Measurements from ENCODE around the gene HEPACAM2. TPM values are rescaled to one million over a fixed set of nuclear protein-coding genes. Genes with fewer than 3 reads are reported as not detected.

The HEPACAM2 gene
- total RNA-seq, 1 experiment from 2014 or later, result 0.30 TPM

DNA sequence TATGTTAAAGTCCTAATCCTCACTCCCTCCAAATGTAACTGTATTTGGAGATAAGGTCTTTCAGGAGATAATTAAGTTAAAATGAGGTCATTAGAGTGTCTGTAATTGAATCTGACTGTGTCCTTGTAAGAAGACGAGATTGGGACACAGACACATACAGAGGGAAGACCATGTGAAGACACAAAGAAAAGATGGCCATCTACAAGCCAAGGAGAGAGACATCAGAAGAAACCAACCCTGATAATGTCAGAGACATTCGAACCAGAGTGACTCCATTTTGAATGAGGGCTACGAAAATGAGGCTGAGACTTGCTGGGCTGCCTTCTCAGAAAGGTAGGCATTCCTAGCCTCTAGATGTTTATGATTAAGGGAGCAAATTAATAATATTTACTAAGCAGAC is 77.5 kb downstream of the HEPACAM2 start:
- Histone ChIP-seq H3K27me3 (ENCODE audit: low read length) (no peaks in the 10 kb centered on the region), H3K4me3 (ENCODE audit: low read length) (peak overlapping the region; percentile 68; the same call in 1 of the 2 replicates), H3K9me2 (replicated peaks; ENCODE audit: insufficient read depth, low read length) (no peaks in the 10 kb centered on the region), H3K79me2 (ENCODE audit: low read length) (no peaks in the 10 kb centered on the region), H3K4me2 (ENCODE audit: low read depth, low read length, poor library complexity, severe bottlenecking) (peak overlapping the region; percentile 77), H3K36me3 (ENCODE audit: insufficient read depth, low read length) (no peaks in the 10 kb centered on the region), H4K20me1 (ENCODE audit: insufficient read depth, low read depth, low read length) (no peaks in the 10 kb centered on the region), H3K9ac (ENCODE audit: low read length) (peak overlapping the region; percentile 68), H2AFZ (ENCODE audit: low read length) (peak overlapping the region; percentile 98), H3K27ac (ENCODE audit: low read length) (peak overlapping the region; percentile 60; the same call in 1 of the 2 replicates), H3K4me1 (ENCODE audit: low read length) (peaks cover 53% of the 10 kb centered on the region), H3K9me3 (ENCODE audit: low read length) (no peaks in the 10 kb centered on the region)
- DNase-seq, result no peak

DNA sequence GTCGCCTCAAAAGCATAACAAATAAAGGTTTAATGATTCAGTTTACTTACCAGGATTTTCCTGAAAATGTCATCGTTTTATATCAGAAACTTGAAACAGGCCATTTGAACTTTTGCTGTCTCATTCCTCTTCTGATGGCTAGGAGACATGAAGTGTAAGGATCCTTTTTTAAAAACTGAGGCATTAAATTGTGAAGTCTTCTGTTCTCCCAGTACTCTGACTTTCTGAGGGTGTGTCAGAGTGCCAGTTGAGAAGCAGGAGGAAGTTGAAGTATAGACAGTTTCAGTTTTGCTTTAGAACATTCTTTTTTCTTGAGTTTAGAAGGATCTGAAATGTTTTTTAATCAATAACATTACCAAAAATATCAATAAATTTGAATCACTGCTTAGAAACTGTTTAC is 78.1 kb downstream of the HEPACAM2 start, which contains the start of gene SAMD9L:
SAMD9L (minus strand) TSS at position 242 of the 400 bp plus-strand sequence. CDS start 12,414 bp downstream, outside the sequence.
- Histone ChIP-seq H3K79me2 (ENCODE audit: low read length) (no peaks in the 10 kb centered on the region), H3K27me3 (ENCODE audit: low read length) (no peaks in the 10 kb centered on the region), H3K27ac (ENCODE audit: low read length) (peak within 1 kb of the TSS; percentile 60), H3K9ac (ENCODE audit: low read length) (peak within 1 kb of the TSS; percentile 68), H3K4me1 (ENCODE audit: low read length) (peaks cover 53% of the 10 kb centered on the region), H3K9me3 (ENCODE audit: low read length) (no peaks in the 10 kb centered on the region), H2AFZ (ENCODE audit: low read length) (peak within 1 kb of the TSS; percentile 98), H3K4me3 (ENCODE audit: low read length) (peak within 1 kb of the TSS; percentile 68), H3K9me2 (replicated peaks; ENCODE audit: insufficient read depth, low read length) (no peaks in the 10 kb centered on the region), H4K20me1 (ENCODE audit: insufficient read depth, low read depth, low read length) (no peaks in the 10 kb centered on the region), H3K36me3 (ENCODE audit: insufficient read depth, low read length) (no peaks in the 10 kb centered on the region), H3K4me2 (ENCODE audit: low read depth, low read length, poor library complexity, severe bottlenecking) (peak within 1 kb of the TSS; percentile 77)
- DNase-seq, result peak; percentile 65

DNA sequence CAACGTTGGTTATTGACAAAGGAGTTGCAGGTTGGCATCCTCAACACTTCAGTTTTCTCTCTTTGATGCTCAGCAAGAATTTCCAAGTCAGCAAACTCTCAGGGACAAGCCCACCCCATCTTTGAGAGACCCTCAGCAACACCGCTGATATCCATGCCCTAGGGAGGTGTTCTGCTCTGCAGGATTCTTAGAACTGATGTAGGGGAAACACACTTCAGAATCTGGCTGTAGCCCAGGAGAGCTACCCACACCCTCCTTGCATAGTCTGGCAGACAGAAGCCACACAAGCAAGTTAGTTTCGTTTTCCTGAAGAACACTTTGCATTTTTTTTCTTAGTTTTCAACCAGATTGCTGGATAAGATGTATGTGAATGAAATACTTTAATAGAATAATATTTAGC is 78.9 kb downstream of the HEPACAM2 start:
- no peaks in the 10 kb centered on the region for H3K36me3 ChIP-seq (ENCODE audit: insufficient read depth, low read length)
- H3K4me1 ChIP-seq (ENCODE audit: low read length), result peaks cover 53% of the 10 kb centered on the region
- DNase-seq, result peak; percentile 76
- H3K9ac ChIP-seq (ENCODE audit: low read length), result peak overlapping the region; percentile 68
- no peaks in the 10 kb centered on the region for H3K9me3 ChIP-seq (ENCODE audit: low read length)
- no peaks in the 10 kb centered on the region for H3K79me2 ChIP-seq (ENCODE audit: low read length)
- H3K27ac ChIP-seq (ENCODE audit: low read length), result peak overlapping the region; percentile 60
- peak overlapping the region; percentile 98 for H2AFZ ChIP-seq (ENCODE audit: low read length)
- peak overlapping the region; percentile 68 for H3K4me3 ChIP-seq (ENCODE audit: low read length)
- H3K27me3 ChIP-seq (ENCODE audit: low read length), result no peaks in the 10 kb centered on the region
- H4K20me1 ChIP-seq (ENCODE audit: insufficient read depth, low read depth, low read length), result no peaks in the 10 kb centered on the region
- H3K9me2 ChIP-seq (replicated peaks; ENCODE audit: insufficient read depth, low read length), result no peaks in the 10 kb centered on the region
- peak overlapping the region; percentile 77 for H3K4me2 ChIP-seq (ENCODE audit: low read depth, low read length, poor library complexity, severe bottlenecking)

DNA sequence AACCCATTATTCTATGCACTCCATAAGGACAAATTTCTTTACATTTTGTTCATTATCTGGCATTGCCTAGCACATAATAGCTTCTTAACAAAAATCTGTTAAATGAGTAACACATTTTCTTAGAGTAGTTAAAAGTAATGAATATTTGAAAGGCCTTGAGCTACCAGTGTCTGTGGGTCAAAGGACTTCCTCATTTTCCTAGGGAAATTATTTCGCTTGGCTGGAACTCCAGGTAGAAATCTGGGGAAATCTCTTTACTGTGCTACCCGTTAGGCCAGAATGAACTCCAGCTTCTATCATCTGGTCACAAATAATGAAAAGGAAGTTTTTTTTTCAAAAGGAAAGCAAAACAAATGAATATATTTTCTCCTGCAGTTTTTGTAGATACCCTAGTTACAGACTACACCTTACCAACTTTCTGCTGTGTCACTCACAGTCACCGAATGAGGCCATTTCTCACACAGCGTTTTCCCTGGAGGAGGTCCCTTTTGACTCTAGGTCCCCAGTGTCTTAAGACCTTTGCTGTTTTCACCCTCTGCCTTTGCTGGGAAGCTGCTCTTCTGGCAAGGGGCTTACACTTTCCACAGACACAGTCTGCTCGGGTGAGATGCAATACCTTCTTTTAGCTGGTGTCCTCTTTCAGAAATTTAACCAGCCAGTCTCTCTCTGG is 79.7 kb downstream of the HEPACAM2 start:
- H3K27ac ChIP-seq (ENCODE audit: low read length), result peak overlapping the region; percentile 60

GRCh38 chr7:93146036-93146435 is 80.2 kb downstream of the HEPACAM2 start:
- H3K9me2 ChIP-seq (replicated peaks; ENCODE audit: insufficient read depth, low read length), result no peaks in the 10 kb centered on the region
- peak overlapping the region; percentile 60 for H3K27ac ChIP-seq (ENCODE audit: low read length)
- DNase-seq, result no peak
- no peaks in the 10 kb centered on the region for H3K36me3 ChIP-seq (ENCODE audit: insufficient read depth, low read length)
- no peaks in the 10 kb centered on the region for H3K79me2 ChIP-seq (ENCODE audit: low read length)
- H3K27me3 ChIP-seq (ENCODE audit: low read length), result no peaks in the 10 kb centered on the region
- H3K4me3 ChIP-seq (ENCODE audit: low read length), result peak overlapping the region; percentile 68; the same call in 1 of the 2 replicates
- H3K9me3 ChIP-seq (ENCODE audit: low read length), result no peaks in the 10 kb centered on the region
- H3K4me2 ChIP-seq (ENCODE audit: low read depth, low read length, poor library complexity, severe bottlenecking), result peak overlapping the region; percentile 77
- H3K4me1 ChIP-seq (ENCODE audit: low read length), result peaks cover 53% of the 10 kb centered on the region
- peak overlapping the region; percentile 68 for H3K9ac ChIP-seq (ENCODE audit: low read length)
- no peaks in the 10 kb centered on the region for H4K20me1 ChIP-seq (ENCODE audit: insufficient read depth, low read depth, low read length)
- 0 out of 2 replicates have a peak overlapping the region, but pooled peaks have one; percentile 78 for H2AFZ ChIP-seq (ENCODE audit: low read length)

More for the DNA sequence above, 79.7 kb downstream of the HEPACAM2 start:
- Histone ChIP-seq H3K4me3 (ENCODE audit: low read length) (peak overlapping the region; percentile 68), H3K27me3 (ENCODE audit: low read length) (no peaks in the 10 kb centered on the region), H4K20me1 (ENCODE audit: insufficient read depth, low read depth, low read length) (no peaks in the 10 kb centered on the region), H3K4me1 (ENCODE audit: low read length) (peaks cover 53% of the 10 kb centered on the region), H3K36me3 (ENCODE audit: insufficient read depth, low read length) (no peaks in the 10 kb centered on the region), H3K9ac (ENCODE audit: low read length) (peak overlapping the region; percentile 68), H3K9me3 (ENCODE audit: low read length) (no peaks in the 10 kb centered on the region), H2AFZ (ENCODE audit: low read length) (peak overlapping the region; percentile 98), H3K4me2 (ENCODE audit: low read depth, low read length, poor library complexity, severe bottlenecking) (peak overlapping the region; percentile 77), H3K79me2 (ENCODE audit: low read length) (no peaks in the 10 kb centered on the region), H3K9me2 (replicated peaks; ENCODE audit: insufficient read depth, low read length) (no peaks in the 10 kb centered on the region)
- peak; percentile 59 for DNase-seq

DNA sequence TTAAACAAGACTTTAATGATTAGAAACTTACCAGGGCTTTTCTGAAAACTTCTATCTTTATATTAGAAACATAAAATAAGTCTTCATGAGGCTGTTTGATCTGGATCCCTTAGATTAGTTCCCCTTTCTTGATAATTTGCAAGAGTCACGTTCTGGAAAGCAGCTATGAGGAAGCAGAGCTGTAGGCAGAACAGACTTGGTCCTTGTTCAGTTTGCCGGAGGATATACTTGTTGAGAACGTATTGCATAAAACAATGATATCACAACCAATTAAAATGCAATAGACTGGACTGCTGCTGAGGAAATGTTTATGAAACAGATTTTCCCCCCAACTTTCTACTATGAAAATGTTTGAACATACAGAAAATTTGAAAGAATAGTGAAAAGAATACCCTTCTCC is 80.9 kb downstream of the HEPACAM2 start:
- H3K27ac ChIP-seq (ENCODE audit: low read length), result peak overlapping the region; percentile 60
- peak overlapping the region; percentile 68; the same call in 1 of the 2 replicates for H3K9ac ChIP-seq (ENCODE audit: low read length)
- DNase-seq, result peak; percentile 83
- no peaks in the 10 kb centered on the region for H4K20me1 ChIP-seq (ENCODE audit: insufficient read depth, low read depth, low read length)
- peak overlapping the region; percentile 68; the same call in 1 of the 2 replicates for H3K4me3 ChIP-seq (ENCODE audit: low read length)
- H3K4me1 ChIP-seq (ENCODE audit: low read length), result peaks cover 46% of the 10 kb centered on the region
- no peaks in the 10 kb centered on the region for H3K36me3 ChIP-seq (ENCODE audit: insufficient read depth, low read length)
- H3K9me2 ChIP-seq (replicated peaks; ENCODE audit: insufficient read depth, low read length), result no peaks in the 10 kb centered on the region
- no peaks in the 10 kb centered on the region for H3K27me3 ChIP-seq (ENCODE audit: low read length)
- no peaks in the 10 kb centered on the region for H3K9me3 ChIP-seq (ENCODE audit: low read length)
- H3K79me2 ChIP-seq (ENCODE audit: low read length), result no peaks in the 10 kb centered on the region
- H2AFZ ChIP-seq (ENCODE audit: low read length), result peak overlapping the region; percentile 78; the same call in 1 of the 2 replicates
- peak overlapping the region; percentile 77 for H3K4me2 ChIP-seq (ENCODE audit: low read depth, low read length, poor library complexity, severe bottlenecking)

DNA sequence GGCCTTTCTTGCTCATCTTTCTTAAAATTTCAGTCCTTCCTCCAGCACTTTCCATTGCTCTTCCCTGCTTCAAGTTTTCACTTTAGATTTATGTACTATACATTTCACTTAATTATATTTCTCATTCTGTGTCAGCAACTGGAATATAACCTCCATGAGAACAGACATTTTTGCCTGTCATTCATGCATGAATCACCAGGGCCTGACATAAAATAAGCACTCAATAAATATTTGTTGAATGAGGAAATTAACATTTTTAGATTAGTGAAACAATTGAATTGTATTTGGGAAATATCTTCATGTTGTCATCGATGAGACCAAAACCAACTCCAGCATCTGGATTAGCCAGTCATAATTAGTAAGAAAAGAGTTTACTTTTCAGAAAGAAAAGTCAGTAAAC is 84.1 kb downstream of the HEPACAM2 start:
- H3K4me3 ChIP-seq (ENCODE audit: low read length), result no peak overlapping the region
- H3K36me3 ChIP-seq (ENCODE audit: insufficient read depth, low read length), result no peaks in the 10 kb centered on the region
- no peaks in the 10 kb centered on the region for H4K20me1 ChIP-seq (ENCODE audit: insufficient read depth, low read depth, low read length)
- no peaks in the 10 kb centered on the region for H3K9me3 ChIP-seq (ENCODE audit: low read length)
- no peaks in the 10 kb centered on the region for H3K79me2 ChIP-seq (ENCODE audit: low read length)
- H3K9ac ChIP-seq (ENCODE audit: low read length), result no peak overlapping the region
- H3K27me3 ChIP-seq (ENCODE audit: low read length), result no peaks in the 10 kb centered on the region
- no peak for DNase-seq
- no peak overlapping the region for H3K27ac ChIP-seq (ENCODE audit: low read length)
- H3K4me1 ChIP-seq (ENCODE audit: low read length), result peaks cover 27% of the 10 kb centered on the region
- no peak overlapping the region for H2AFZ ChIP-seq (ENCODE audit: low read length)
- H3K4me2 ChIP-seq (ENCODE audit: low read depth, low read length, poor library complexity, severe bottlenecking), result no peak overlapping the region
- H3K9me2 ChIP-seq (replicated peaks; ENCODE audit: insufficient read depth, low read length), result no peaks in the 10 kb centered on the region

DNA sequence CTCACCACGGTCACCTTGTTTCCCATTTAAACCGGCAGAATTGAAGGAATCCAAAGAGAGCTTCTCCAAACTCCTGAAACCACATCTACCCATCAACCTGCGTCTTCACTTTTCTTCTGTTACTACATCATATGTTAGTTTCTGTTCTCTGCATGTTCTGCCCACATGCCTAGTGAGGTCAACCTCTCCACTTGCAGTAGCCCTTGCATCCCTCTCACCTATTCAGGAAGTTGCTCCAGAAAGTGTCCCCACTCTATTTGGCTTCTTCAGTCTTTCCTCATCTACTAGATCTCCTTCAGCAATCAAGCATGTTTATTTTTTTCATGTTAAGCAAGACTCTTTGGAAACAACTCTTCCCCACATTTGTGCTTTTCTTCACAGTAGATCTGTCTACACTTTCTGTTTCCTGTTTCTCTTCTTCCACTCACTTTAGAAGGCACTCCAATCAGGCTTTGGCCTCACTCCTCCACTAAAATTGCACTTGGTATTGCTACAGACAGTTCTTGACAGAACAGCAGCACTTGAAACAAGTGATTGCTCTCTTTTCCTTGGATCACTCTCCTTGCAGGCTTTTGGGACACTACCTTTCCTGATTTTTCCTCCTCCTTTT is 85.6 kb downstream of the HEPACAM2 start:
- H3K4me2 ChIP-seq (ENCODE audit: low read depth, low read length, poor library complexity, severe bottlenecking), result no peak overlapping the region
- no peak overlapping the region for H2AFZ ChIP-seq (ENCODE audit: low read length)
- peaks cover 13% of the 10 kb centered on the region for H3K4me1 ChIP-seq (ENCODE audit: low read length)
- H3K36me3 ChIP-seq (ENCODE audit: insufficient read depth, low read length), result no peaks in the 10 kb centered on the region
- H3K9ac ChIP-seq (ENCODE audit: low read length), result no peak overlapping the region
- H3K79me2 ChIP-seq (ENCODE audit: low read length), result no peaks in the 10 kb centered on the region
- no peak overlapping the region for H3K27ac ChIP-seq (ENCODE audit: low read length)
- no peaks in the 10 kb centered on the region for H3K9me3 ChIP-seq (ENCODE audit: low read length)
- DNase-seq, result no peak
- no peak overlapping the region for H3K4me3 ChIP-seq (ENCODE audit: low read length)
- H3K27me3 ChIP-seq (ENCODE audit: low read length), result no peaks in the 10 kb centered on the region
- H3K9me2 ChIP-seq (replicated peaks; ENCODE audit: insufficient read depth, low read length), result no peaks in the 10 kb centered on the region
- no peaks in the 10 kb centered on the region for H4K20me1 ChIP-seq (ENCODE audit: insufficient read depth, low read depth, low read length)
